Breast epithelium (tissue), 4 donors: ENCODE measurements around the gene HMCN2. TPM values are rescaled to one million over a fixed set of nuclear protein-coding genes. Genes with fewer than 3 reads are reported as not detected.

Source experiments
- DNase-seq, 2 donors: peaks; one replicate each; pipeline ENCODE4 v3.0.0-alpha.2; 2019; ENCODE audit warnings: low spot score in 2 of 2
- H3K27ac ChIP-seq, 2 donors: fragments of 200-600 bp; sonication (generic) in 1 of 2; one replicate each; pipeline ENCODE4 v1.5.1; 2016 to 2019; ENCODE audit warnings: mild to moderate bottlenecking in 1 of 2
- H3K27me3 ChIP-seq, 2 donors: fragments of 200-600 bp; sonication (generic) in 1 of 2; one replicate each; pipeline versions ENCODE4 v1.5.1 to v1.6.0; 2017 to 2019; ENCODE audit warnings: control low read depth in 1 of 2, mild to moderate bottlenecking in 1 of 2
- H3K36me3 ChIP-seq: fragments of 200-600 bp; one replicate; pipeline ENCODE4 v1.5.1; 2019
- H3K4me1 ChIP-seq, 2 donors: fragments of 200-600 bp; sonication (generic); one replicate each; pipeline ENCODE4 v1.5.1; 2016 to 2019; ENCODE audit warnings: control low read depth in 1 of 2
- H3K4me3 ChIP-seq, 3 donors: fragments of 200-600 bp; sonication (generic); 1 replicate in 2 of 3; 2 replicates in 1 of 3; pipeline ENCODE4 v1.5.1; 2016 to 2019; ENCODE audit warnings: mild to moderate bottlenecking in 3 of 3, moderate library complexity in 2 of 3
- H3K9me3 ChIP-seq, 2 donors: fragments of 200-600 bp; sonication (generic) in 1 of 2; one replicate each; pipeline ENCODE4 v1.5.1; 2016 to 2019; ENCODE audit warnings: control low read depth in 1 of 2
- POLR2A ChIP-seq: fragments of 450-650 bp; IDR thresholded peaks from one replicate; pipeline ENCODE4 v1.6.1; 2016; ENCODE audit warnings: antibody characterized with exemption, mild to moderate bottlenecking, moderate library complexity
- POLR2AphosphoS5 ChIP-seq, 3 donors: sonication (generic); formaldehyde crosslinking; IDR thresholded peaks; one replicate each; pipeline ENCODE4 v1.6.1; 2017; ENCODE audit warnings: antibody characterized with exemption in 3 of 3
- intact Hi-C: fragments of 100-400 bp; cut with DNase I; formaldehyde crosslinking; loops from one replicate; pipeline ENCODE4 v1.15.1; 2023; ENCODE audit warnings: low total_unique reads
- total RNA-seq, 3 donors: library from RNA; depleted of rRNA; stranded (reverse); fragments of >200 nt; gene quantifications; one replicate each; pipeline ENCODE4 v1.1.0, GENCODE V29; 2016
- TF ChIP-seq, protein P1 (sequence below), 3 donors: fragments of 450-650 bp; IDR thresholded peaks; one replicate each; pipeline ENCODE4 v1.5.1; 2016 to 2017; ENCODE audit warnings: antibody characterized with exemption in 3 of 3, mild to moderate bottlenecking in 3 of 3, moderate library complexity in 3 of 3

Gene HMCN2
- total RNA-seq, 3 donors from 2014 or later = 0.29 to 3.8 (median 0.98) TPM

DNA sequence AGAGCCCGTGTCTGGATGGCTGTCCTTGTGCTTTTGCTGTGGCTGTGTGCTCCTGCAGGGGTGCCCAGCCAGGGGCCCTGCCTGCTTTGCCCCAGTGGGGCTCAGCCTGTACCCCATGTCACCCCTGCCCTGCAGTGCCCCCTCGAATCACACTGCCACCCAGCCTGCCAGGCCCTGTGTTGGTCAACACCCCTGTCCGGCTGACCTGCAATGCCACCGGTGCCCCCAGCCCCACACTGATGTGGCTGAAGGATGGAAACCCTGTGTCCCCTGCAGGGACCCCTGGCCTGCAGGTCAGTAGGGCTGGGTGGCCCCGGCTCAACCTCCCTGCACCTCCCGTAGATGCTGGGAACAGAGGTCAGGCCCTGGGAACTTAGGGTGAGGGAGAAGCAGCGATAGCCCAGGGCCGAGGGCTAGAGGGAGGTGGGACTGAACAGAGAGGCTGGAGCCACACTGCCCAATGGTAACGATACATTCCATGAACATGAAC, 96.4 kb downstream of the HMCN2 start:
- intact Hi-C loops = no loop called here
- TF ChIP-seq, protein P1, sequence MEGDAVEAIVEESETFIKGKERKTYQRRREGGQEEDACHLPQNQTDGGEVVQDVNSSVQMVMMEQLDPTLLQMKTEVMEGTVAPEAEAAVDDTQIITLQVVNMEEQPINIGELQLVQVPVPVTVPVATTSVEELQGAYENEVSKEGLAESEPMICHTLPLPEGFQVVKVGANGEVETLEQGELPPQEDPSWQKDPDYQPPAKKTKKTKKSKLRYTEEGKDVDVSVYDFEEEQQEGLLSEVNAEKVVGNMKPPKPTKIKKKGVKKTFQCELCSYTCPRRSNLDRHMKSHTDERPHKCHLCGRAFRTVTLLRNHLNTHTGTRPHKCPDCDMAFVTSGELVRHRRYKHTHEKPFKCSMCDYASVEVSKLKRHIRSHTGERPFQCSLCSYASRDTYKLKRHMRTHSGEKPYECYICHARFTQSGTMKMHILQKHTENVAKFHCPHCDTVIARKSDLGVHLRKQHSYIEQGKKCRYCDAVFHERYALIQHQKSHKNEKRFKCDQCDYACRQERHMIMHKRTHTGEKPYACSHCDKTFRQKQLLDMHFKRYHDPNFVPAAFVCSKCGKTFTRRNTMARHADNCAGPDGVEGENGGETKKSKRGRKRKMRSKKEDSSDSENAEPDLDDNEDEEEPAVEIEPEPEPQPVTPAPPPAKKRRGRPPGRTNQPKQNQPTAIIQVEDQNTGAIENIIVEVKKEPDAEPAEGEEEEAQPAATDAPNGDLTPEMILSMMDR (IDR thresholded peaks at IDR 0.05) = no peak
- no peak for TF ChIP-seq POLR2AphosphoS5 (IDR thresholded peaks at IDR 0.05)
- no peak for TF ChIP-seq POLR2A
- no peak for DNase-seq
- Histone ChIP-seq H3K4me3 (no peak overlapping the region), H3K27ac (no peak overlapping the region), H3K36me3 (no peaks in the 10 kb centered on the region), H3K4me1 (no peaks in the 10 kb centered on the region), H3K9me3 (no peaks in the 10 kb centered on the region), H3K27me3 (no peaks in the 10 kb centered on the region)

DNA sequence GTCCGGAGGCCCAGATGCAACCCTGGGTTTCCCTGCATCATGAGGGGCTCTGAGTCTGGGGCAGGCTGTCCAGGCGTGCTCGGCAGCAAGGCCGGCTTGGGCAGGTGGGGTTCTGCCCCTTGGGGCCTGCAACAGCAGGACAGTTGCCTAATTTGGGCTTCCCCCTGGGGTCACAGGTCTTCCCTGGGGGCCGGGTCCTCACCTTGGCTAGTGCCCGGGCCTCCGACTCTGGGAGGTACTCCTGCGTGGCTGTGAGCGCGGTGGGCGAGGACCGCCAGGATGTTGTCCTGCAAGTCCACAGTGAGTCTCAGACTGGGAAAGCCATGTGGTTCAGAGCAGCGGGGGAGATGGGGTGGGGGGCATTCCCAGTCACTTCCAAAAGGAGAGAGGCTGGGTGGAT, 97.1 kb downstream of the HMCN2 start:
- Histone ChIP-seq H3K36me3 (no peaks in the 10 kb centered on the region), H3K4me1 (no peaks in the 10 kb centered on the region), H3K27ac (no peak overlapping the region), H3K27me3 (no peaks in the 10 kb centered on the region), H3K9me3 (no peaks in the 10 kb centered on the region), H3K4me3 (no peak overlapping the region)
- intact Hi-C loops = no loop called here
- TF ChIP-seq, protein P1 (IDR thresholded peaks at IDR 0.05) = no peak
- TF ChIP-seq POLR2A (no peak), POLR2AphosphoS5 (IDR thresholded peaks at IDR 0.05) (no peak)
- DNase-seq = no peak

DNA sequence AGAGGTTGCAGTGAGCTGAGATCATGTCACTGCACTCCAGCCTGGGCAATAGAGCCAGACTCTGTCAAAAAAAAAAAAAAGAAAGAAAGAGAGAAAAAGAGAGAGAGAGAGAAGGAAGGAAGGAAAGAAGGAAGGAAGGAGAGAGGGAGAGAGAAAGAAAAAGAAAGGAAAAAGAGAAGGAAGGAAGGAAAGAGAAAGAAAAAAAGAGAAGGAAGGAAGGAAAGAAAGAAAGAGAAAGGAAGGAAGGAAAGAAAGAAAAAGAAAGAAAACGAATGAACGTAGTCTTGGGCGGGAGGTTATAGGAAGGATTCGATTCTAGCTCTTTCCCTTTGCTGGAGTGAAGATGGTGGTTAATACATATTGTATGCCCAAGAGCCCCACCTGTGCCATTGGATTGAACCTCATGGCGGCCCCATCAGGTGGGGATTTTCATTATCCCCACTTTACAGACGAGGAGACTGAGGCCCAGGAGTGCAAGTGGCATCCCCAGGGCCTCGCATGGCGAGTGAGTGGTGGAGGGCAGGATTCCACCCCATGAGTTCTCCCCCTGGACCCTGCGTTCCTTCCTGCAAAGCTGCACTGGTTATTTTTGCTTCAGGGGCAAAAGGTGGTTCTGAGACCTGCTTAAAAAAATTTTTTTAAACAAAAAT, 98.3 kb downstream of the HMCN2 start:
- Histone ChIP-seq H3K27ac (no peak overlapping the region), H3K27me3 (no peaks in the 10 kb centered on the region), H3K4me3 (no peak overlapping the region), H3K4me1 (no peaks in the 10 kb centered on the region), H3K36me3 (no peaks in the 10 kb centered on the region), H3K9me3 (no peaks in the 10 kb centered on the region)
- TF ChIP-seq POLR2AphosphoS5 (IDR thresholded peaks at IDR 0.05) = no peak
- TF ChIP-seq, protein P1 (IDR thresholded peaks at IDR 0.05) = no peak
- TF ChIP-seq POLR2A = no peak
- DNase-seq = no peak
- intact Hi-C loops = no loop called here

DNA sequence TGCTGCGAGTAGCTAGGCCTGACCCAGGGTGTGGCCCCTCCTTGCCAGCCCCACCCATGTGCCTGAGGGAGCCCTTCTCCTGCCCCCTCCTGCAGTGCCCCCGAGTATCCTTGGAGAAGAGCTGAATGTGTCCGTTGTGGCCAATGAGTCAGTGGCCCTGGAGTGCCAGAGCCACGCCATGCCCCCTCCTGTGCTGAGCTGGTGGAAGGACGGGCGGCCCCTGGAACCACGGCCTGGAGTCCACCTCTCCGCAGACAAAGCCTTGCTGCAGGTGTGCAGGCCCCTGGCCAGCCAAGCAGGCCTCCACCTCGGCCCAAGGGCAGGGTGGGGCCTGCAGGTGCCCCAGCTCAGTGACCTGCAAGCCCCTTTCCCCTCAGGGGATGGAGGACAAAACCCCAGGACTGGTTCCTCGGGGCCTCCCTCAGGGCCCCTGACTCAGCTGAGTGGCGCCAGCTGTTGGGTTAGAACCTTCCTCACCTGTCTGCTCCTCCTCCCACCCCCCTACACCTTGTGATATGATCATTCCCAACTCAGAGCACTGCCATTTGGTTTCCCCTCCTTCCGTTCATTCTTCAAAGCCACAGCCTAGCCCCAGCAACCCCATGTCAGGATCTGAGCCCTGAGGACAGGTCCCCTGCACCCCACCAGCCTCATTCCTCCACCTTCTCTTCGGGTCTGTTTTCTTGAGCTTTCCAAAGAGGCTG, 99.2 kb downstream of the HMCN2 start:
- DNase-seq = no peak
- Histone ChIP-seq H3K27me3 (no peaks in the 10 kb centered on the region), H3K4me3 (no peak overlapping the region), H3K27ac (no peak overlapping the region), H3K36me3 (no peaks in the 10 kb centered on the region), H3K9me3 (no peaks in the 10 kb centered on the region), H3K4me1 (no peaks in the 10 kb centered on the region)
- TF ChIP-seq, protein P1 (IDR thresholded peaks at IDR 0.05) = no peak
- TF ChIP-seq POLR2AphosphoS5 (IDR thresholded peaks at IDR 0.05) = no peak
- TF ChIP-seq POLR2A = no peak
- intact Hi-C loops = no loop called here

DNA sequence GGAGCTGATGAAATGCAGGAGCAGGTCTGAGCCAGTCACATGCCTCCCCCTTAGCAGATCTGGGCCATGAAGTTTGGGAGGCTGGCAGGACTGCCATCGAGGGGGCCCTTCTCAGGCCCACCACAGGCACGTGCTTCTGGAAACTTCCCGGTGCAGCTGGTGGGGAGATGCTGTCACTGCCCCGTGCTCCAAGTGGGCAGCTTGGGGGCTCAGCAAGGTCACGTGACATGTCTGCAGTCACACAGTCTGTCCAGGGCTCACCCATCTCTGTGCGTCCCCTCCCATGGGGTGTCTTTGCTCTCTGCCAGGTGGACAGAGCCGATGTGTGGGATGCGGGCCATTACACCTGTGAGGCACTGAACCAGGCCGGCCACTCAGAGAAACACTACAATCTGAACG, 99.8 kb downstream of the HMCN2 start:
- Histone ChIP-seq H3K27me3 (no peaks in the 10 kb centered on the region), H3K4me3 (no peak overlapping the region), H3K36me3 (no peaks in the 10 kb centered on the region), H3K27ac (no peak overlapping the region), H3K4me1 (no peaks in the 10 kb centered on the region), H3K9me3 (no peaks in the 10 kb centered on the region)
- no peak for TF ChIP-seq POLR2A
- no peak for TF ChIP-seq POLR2AphosphoS5 (IDR thresholded peaks at IDR 0.05)
- TF ChIP-seq, protein P1 (IDR thresholded peaks at IDR 0.05) = no peak
- intact Hi-C loops = no loop called here
- no peak for DNase-seq
